ENCODE results near the gene MYO15B. TPM values are rescaled to one million over a fixed set of nuclear protein-coding genes. Genes with fewer than 3 reads are reported as not detected.
A peak's percentile ranks its signal among the peaks of the same experiment; 100 is the strongest.

MYO15B gene
- total and polyA plus RNA-seq, 2 of the 13 experiments (the other 11 are each of a cell fraction or from before 2014, with no cell fraction given), result 2.8 to 8.1 TPM

- TF ChIP-seq ZNF598 (CRISPR knock-in tag; IDR thresholded peaks at IDR 0.05; ENCODE audit: borderline replicate concordance) (peak; percentile 54; the same call in 1 of the 2 replicates), ZNF724P (CRISPR knock-in tag; IDR thresholded peaks at IDR 0.05; ENCODE audit: borderline replicate concordance) (no peak; the same call in 1 of the 2 replicates), TFE3 (CRISPR knock-in tag; IDR thresholded peaks at IDR 0.05) (peak; percentile 95), TOPORS (CRISPR knock-in tag; IDR thresholded peaks at IDR 0.05) (no peak), GATA4 (IDR thresholded peaks at IDR 0.05; ENCODE audit: borderline replicate concordance, low read depth) (no peak), ZNF18 (CRISPR knock-in tag; IDR thresholded peaks at IDR 0.05; ENCODE audit: insufficient replicate concordance) (peak; percentile 65), KLF12 (CRISPR knock-in tag; IDR thresholded peaks at IDR 0.05; ENCODE audit: borderline replicate concordance) (peak; percentile 95; the same call in 1 of the 2 replicates), RBM22 (optimal IDR thresholded peaks at IDR 0.05; ENCODE audit: low read length) (peak; percentile 81), HMG20B (CRISPR knock-in tag; conservative IDR thresholded peaks at IDR 0.05) (no peak), ZNF180 (CRISPR knock-in tag; IDR thresholded peaks at IDR 0.05; ENCODE audit: borderline replicate concordance, low read depth) (no peak), ZNF264 (CRISPR knock-in tag; IDR thresholded peaks at IDR 0.05) (no peak), ZNF878 (CRISPR knock-in tag; IDR thresholded peaks at IDR 0.05) (no peak), PHF21A (CRISPR knock-in tag; IDR thresholded peaks at IDR 0.05) (peak; percentile 95), ZNF281 (CRISPR knock-in tag; IDR thresholded peaks at IDR 0.05; ENCODE audit: borderline replicate concordance) (peak; percentile 26; the same call in 1 of the 2 replicates), PHF5A (CRISPR knock-in tag; IDR thresholded peaks at IDR 0.05; ENCODE audit: low read depth, unreplicated experiment) (peak; percentile 58), ZNF616 (CRISPR knock-in tag; IDR thresholded peaks at IDR 0.05; ENCODE audit: low read depth) (no peak), THAP7 (CRISPR knock-in tag; IDR thresholded peaks at IDR 0.05) (no peak)
- TF ChIP-seq, protein P1, sequence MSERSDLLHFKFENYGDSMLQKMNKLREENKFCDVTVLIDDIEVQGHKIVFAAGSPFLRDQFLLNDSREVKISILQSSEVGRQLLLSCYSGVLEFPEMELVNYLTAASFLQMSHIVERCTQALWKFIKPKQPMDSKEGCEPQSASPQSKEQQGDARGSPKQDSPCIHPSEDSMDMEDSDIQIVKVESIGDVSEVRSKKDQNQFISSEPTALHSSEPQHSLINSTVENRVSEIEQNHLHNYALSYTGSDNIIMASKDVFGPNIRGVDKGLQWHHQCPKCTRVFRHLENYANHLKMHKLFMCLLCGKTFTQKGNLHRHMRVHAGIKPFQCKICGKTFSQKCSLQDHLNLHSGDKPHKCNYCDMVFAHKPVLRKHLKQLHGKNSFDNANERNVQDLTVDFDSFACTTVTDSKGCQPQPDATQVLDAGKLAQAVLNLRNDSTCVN (CRISPR knock-in tag; IDR thresholded peaks at IDR 0.05; ENCODE audit: borderline replicate concordance), result 0 out of 2 replicates have a peak, but pooled peaks have one; percentile 53
- TF ChIP-seq, protein P2, sequence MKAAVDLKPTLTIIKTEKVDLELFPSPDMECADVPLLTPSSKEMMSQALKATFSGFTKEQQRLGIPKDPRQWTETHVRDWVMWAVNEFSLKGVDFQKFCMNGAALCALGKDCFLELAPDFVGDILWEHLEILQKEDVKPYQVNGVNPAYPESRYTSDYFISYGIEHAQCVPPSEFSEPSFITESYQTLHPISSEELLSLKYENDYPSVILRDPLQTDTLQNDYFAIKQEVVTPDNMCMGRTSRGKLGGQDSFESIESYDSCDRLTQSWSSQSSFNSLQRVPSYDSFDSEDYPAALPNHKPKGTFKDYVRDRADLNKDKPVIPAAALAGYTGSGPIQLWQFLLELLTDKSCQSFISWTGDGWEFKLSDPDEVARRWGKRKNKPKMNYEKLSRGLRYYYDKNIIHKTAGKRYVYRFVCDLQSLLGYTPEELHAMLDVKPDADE (CRISPR knock-in tag; IDR thresholded peaks at IDR 0.05), result no peak
Observed at GRCh38 chr17:75549246-75550138, 38.1 kb upstream of the MYO15B start (continued).

Measured in HepG2 (cell line).